Neural progenitor cell (in vitro differentiated cells): ENCODE results near the gene TLR5.

Experiments used
- CTCF ChIP-seq: fragments of 200-600 bp; sonication (generic); IDR thresholded peaks from 2 replicates; pipeline ENCODE4 v1.5.1; 2017; ENCODE audit warnings: antibody characterized with exemption, mild to moderate bottlenecking
- EZH2 ChIP-seq: fragments of 200-600 bp; sonication (generic); IDR thresholded peaks from 2 replicates; pipeline ENCODE4 v1.6.1; 2017; ENCODE audit warnings: antibody characterized with exemption, mild to moderate bottlenecking, moderate library complexity
- EZH2phosphoT487 ChIP-seq: fragments of 200-600 bp; sonication (generic); IDR thresholded peaks from 2 replicates; pipeline ENCODE4 v1.6.1; 2017; ENCODE audit warnings: antibody characterized with exemption

GRCh38 chr1:223091896-223092295 is 51.2 kb downstream of the TLR5 start:
- TF ChIP-seq CTCF (no peak), EZH2phosphoT487 (no peak), EZH2 (no peak)
